ENCODE data around the gene LSM4.
A peak's percentile ranks its signal among the peaks of the same experiment; 100 is the strongest.
"Not testable (repeated sequence)": the region's sequence is repeated elsewhere in the genome, so short reads cannot be mapped to it uniquely, and the experiment has no call there.

The LSM4 gene

DNA sequence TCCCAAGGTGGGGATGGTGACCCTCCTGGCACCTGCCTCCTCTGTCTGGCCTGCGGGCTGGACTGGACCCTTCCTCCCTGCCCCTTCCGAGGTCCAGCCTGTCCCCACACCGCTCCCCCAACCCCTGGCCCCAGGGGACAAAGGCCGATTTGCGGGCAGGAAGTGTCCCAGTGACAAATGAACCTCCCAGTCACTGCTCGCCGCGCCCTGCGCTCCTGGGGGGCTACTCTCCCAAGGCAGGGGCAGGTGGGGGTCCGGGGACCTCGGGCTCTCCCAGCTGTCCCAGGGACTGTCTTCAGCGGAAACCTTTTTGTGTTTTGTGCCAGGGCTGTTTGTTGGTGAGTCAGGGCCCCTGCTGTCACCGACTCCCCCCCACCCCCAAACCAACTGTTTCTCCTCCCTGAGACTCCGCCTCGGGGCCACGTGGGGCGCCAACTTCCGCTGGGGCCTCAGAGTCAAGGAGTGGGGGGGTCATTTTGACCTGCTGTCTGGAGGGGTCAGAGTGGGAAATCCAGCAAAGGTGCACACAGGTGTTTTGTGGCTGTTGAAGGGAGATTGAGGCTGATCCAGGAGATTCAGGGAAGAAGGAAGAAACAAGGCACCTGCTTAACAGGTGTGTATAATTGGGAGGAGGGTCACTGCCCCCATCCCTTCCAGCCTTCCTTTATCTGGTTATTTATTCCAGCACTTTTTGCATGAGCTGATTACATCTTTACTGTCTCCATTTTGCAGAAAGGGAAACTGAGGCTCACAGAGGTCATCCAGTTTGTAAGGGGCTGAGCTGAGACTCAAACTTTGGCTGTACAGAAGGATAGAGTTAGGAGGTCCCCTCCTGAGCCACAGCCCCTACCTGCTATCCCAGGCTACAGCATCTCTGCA, 18.4 kb upstream of the LSM4 start:
- peak; percentile 17 for DNase-seq

DNA sequence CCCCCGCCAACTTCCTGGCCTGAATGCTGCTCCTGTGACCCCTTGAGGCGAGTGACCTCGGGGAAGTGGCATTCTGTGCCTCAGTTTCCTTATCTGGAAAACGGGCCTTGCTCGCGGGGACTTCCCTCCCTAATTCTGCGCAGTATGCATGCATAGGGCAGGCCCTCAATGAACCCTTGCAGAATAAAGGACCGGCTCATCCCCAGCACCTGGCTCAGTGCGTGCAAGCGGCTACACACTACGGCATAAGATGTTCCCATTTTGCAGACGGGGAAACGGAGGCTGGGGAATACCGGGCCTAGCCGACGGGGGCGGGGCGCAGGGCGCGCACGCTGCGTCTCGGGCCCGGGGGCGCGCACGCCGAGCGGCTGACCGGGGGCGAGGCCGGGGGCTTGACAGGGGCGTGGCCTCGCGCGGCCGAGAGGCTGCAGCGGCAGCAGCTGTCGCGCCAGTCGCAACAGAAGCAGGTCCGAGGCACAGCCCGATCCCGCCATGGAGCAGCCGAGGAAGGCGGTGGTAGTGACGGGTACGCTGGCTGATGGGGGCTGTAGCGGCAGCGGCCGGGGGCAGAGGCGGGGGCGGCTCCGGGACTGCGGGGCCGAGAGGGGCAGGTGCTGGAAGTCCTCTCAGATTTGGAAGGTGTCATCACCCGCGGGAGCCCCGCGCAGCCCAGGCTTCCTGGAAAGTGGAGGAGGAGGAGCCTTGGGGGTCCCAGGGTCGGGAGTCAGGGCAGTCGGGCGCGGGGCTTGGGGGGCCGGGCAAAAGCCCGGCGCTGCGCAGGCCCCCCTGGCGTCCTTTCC, 17.5 kb upstream of the LSM4 start, which contains the start of gene PGPEP1:
Gene PGPEP1, plus strand, starts transcription at position 409 of the 800 bp plus-strand sequence. Its CDS starts 84 bp downstream, at position 493.
- peak; percentile 61 for DNase-seq

DNA sequence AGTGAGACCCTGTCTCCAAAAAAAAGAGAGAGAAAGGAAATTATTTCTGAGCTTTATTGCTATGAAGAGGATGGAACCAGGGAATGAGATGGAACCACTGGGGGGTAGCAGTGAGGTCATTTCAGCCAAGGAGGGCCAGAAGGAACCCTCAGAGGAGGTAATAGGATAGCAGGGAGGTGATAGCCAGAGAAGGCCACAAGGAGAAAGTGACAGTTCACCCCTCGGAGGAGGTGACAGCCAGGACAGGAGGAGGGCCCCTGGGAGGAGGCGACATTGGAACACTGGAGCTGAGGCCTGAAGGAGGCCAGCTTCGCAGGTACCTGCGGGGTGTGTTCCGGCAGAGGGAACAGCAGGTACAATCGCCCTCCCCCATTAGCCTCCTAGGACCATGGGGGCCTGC, 16.8 kb upstream of the LSM4 start:
- DNase-seq, result peak; percentile 18

DNA sequence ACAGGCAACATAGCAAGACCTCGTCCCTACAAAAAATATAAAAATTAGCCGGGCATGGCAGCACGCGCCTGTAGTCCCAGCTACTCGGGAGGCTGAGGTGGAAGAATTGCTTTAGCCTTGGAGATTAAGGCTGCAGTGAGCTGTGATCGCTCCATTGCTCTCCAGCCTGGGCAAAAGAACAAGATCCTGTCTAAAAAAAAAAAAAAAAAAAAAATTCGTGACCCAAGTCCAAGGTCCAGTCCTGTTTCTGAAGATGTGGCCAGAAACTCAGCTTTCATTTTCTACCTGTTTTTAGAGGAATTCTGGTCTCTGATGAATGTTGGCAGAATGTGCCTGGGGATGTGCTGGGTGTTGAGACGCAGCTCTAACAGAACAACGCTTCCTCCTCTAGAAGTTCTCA, 15.7 kb upstream of the LSM4 start:
- no peak for DNase-seq

DNA sequence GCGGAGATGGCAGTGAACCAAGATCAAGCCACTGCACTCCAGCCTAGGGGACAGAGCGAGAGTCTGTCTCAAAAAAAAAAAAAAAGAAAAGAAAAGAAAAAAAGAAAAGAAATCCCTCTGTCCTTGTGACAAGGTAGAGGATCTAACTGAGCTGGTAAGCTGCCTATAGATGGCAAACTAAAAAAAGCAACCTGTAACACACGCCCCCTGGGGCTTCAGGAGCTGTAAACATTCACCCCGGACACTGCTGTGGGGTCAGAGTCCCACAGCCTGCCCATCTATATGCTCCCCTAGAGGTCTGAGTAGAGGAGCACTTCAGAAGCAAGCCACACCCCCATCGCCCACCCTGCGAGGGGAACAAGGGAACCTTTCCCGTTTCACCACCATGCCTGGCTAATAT, 13.2 kb upstream of the LSM4 start:
- no peak for DNase-seq

DNA sequence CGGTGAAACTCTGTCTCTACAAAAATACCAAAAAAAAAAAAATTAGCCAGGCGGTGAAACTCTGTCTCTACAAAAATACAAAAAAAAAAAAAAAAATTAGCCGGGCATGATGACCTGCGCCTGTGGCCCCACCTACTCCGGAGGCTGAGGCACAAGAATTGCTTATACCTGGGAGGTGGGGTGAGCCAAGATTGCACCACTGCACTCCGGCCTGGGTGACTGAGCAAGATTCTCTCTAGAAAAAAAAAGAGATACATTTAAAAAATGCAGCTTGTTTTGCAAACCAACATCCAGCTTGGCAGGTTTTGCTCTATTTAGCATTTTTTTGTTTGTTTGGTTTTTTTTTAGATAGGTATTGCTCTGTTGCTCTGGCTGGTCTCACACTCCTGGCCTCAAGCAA, 10.8 kb upstream of the LSM4 start:
- DNase-seq, result no peak

DNA sequence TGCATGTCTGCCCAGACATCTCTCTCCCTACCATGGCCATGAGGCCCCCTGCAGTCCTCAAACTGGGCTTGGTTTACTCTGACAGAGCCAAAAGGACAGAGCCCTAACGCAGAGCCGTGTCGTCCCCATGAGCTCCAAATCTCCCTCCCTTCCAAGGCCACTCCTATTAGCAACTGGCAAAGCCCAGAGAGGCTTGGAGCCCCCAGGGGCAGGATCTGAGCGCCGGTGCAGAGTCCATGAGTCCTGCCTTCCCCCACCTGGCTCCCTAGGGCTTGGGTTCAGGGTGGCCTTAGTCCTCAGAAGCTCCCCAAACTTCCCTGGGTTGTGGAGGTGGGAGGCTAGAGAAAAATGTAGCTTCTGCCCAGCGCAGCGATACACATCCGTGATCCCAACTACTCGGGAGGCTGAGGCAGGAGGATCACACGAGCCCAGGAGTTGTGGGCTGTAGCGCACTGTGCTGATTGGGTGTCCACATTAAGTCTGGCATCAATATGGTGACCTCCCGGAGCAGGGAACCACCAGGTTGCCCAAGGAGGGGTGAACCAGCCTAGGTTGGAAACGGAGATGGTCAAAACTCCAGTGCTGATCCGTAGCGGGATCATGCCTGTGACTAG, 10.1 kb upstream of the LSM4 start:
- DNase-seq, result no peak

DNA sequence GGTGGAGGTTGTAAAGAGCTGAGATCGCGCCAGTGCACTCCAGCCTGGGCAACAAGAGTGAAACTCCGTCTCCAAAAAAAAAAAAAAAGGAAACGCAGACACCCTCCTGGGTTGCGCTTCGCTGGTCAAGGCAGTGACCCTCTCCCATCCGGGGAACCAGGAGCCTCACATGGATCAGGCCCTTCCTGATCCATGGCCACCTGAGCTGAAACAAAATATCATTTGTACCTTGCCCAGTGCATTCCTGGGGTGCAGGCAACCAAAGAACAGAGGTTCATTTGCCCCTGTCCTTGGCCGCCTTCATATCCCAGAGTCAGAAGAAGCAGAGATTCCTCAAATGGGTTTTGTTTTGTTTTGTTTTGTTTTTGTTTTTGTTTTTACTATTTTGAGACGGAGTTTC, 8.0 kb upstream of the LSM4 start:
- no peak for DNase-seq

DNA sequence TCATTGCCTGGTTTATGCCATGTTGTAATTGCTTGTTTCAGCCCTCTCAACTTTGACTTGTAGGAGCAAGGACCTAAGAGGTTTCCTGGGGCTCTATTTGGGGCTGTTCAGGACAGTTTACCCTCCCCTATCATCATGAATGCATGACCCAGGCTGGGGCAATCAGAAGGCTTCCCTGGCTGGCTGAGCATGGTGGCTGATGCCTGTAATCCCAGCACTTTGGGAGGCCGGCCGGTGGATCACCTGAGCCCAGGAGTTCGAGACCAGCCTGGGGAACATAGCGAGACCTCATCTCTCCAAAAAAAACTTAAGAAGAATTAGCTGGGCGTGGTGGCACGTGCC, 6.1 kb upstream of the LSM4 start:
- no peak for DNase-seq

DNA sequence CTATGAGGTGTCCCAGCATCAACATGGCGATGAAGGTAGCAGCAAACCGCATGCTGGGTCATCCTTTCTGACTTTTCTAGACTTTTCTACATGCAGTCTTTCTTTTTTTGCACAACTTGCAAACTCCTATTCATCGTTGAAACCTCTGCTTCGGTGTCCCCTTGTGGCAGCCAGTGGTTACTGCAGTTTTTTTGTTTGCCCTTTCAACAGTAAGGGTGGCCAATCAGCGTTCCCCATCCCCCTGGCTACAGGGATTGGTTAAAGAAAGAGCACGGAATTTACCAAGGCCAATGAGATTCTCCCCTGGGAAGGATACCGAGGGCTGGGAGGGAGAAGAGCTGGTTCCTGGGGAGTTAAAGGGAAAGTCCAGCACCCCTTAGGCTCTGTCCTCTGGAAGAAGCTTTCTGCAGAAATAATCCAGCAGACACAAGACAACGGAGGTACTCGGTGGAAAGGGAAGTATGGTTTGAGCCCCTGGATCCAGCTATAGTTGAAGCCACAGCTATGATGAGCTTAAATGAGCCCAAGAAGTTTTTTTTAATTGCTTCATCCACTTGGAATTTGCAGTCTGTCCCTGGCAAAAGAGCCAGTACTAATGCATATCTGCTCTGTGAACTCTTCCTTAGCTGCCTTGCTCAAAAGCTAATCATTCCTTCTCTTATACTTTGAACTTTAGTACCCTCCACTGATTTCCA, 5.6 kb upstream of the LSM4 start:
- DNase-seq, result peak; percentile 97

DNA sequence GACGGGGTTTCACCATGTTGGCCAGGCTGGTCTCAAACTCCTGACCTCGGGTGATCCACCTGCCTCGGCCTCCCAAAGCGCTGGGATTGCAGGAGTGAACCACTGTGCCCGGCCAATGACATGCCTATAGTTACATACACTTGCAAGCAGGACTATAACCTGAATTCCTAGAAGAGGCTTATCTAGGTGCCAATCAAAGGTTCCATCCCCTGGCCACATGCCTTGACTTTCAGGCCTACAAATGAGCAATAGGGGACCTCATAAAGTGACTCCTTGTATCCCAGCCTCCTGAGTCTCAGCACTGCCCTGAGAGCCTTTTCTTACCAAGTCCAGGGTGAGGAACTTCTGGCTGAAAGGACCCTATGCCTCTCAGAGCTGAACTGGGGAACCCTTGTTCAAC, 3.9 kb upstream of the LSM4 start:
- no peak for DNase-seq

DNA sequence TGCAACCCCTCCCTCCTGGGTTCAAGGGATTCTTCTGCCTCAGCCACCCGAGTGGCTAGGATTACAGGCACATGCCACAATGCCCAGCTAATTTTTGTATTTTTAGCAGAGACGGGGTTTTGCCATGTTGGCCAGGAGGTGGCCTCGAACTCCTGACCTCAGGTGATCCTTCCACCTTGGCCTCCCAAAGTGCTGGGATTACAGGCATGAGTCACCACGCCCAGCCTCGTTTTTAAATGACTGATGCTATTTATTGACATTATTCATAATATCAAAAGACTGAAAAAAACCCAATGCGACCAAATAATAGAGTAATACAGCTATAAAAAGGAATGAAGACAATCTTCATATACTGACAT, 1.5 kb upstream of the LSM4 start:
- DNase-seq, result not testable (repeated sequence)

DNA sequence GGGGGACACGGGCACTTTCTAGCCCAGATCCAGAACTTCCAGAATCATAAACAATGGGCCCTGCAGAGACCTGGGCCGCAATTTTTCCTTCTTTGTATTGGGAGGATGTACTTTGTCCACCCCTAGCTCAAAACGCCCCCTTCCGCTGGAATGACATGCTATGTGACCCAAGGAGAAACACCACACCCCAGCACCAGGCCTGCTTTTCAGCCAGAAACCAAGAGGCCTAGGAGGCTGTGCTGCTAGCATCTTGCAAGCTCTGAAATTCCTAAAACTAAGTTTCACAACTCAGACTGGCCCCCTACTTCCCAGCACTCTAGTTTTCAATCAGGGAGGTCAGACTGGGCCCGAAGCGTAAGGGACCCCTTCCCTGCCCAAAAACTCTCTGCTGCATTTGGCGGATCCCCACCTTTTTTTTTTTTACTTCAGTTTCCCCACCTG, 538 bp downstream of the LSM4 start:
- peak; percentile 60 for DNase-seq

DNA sequence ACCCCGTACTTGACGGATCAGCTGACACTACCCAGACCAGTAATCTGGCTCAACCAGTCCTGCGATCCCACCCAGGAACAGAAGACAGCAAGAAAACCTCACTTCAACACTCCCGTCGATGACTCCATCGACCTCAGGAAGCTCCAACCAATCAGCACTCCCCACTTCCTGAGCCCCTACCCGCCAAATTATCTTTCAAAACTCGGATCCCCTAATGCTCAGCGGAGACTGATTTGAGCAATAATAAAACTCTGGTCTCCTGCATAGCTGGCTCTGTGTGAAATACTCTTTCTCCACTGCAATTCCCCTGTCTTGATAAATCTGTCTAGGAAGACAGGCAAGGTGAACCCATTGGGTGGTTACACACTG, 1.2 kb downstream of the LSM4 start:
- DNase-seq, result peak; percentile 41

DNA sequence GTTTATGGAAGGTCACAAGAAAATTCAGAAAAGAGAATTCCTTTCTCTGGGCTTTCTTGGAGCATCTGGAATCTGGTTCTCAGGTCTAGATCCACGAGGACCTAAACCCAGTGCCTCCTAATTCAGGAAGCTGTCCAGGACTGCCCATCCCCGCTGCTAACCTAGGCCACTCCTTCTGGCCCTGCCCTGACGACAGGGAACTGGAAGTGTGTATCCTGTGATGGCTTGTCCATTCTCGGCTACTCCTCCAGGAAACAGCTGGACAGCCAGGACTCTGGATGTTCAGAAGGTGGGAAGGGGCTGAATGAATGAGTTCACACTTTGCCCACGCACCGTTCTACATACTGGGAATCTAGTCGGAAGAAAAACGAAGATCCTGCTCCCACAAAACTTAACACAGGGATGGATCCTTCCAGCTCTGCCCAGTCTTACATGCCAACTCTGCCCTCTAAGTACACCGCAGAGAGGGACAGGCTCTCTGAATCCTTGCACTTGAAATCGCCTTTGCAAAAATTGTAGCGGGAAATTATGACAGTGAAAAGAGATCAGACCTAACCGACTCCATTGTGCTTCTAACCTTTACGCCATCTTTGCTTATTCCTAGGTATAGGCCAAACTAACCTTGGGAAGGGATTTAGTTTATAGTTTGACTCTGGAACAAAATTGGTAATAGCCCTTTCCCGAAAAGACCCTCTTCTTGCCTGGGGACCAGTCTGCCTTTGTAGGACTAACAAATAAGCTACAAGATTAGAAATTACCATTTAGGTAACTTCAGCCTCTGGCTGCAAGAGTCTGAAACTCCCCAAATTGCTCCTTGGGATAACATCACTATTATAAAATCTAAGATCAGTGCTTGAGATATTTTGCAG, 1.8 kb downstream of the LSM4 start:
- no peak for DNase-seq

DNA sequence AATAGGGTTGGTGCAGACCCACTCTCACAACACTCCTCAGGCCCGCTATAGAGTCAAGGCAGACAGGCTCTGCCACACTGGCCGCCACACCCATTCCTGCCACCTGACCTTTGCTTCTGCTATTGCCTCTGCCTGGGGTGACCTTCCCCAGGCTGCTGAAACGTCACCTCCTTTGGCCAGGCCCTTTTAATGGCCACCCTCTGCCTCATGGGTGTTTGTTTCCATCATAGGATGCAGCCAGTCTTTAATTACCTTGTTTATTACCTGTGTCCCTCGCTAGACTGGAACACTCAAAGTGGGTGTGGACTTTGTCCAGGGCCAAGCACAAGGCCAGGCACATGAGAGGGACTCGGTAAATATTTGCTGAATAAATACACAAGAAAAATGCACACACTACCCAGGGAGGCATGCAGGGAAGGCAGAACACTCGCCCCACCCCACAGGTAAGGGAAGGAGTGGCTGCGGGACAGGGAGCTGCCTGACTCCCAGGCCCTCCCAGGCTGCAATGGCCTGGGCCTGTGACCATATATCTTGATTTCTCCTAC, 3.2 kb downstream of the LSM4 start:
- DNase-seq, result no peak

DNA sequence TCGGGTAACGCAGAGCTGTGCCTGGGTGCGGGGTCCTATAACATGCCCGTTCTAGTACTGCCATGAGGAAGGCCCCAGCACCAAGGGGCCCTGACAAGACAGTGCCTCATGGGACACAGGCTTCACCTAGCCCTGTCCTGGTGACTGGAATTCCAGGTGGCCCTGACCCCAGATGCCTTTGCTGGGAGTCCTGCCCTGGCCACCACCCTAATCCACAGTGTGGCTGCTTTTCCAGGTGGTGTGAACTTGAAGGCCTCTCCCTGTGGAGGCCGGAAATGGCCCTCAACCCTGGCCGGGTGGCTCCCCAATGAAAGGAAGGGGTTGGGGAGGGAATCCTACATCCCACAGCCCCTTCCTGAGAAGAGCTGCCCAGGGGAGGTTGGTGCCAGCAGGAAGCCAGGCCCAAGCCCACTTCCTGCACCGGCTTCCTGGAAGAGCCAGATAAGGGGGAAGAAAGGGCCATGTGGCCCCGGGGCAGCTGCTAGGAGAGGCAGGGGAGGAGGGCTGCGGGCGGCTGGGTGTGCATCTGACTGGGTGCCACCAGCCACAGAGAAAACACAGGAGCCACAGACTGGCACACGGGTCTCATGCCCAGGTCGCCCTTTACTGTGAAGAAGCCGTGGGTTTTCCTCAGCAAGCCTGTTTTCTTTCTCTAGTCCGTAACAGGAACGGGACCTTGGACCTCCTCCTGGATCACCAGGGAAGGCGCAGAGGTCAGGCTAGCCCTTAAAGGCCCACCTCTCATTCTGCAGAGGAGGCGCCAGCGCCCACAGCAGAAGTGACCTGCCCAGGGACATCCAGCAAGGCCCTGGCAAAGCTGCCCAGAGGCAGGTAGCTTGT, 4.7 kb downstream of the LSM4 start:
- DNase-seq, result no peak

DNA sequence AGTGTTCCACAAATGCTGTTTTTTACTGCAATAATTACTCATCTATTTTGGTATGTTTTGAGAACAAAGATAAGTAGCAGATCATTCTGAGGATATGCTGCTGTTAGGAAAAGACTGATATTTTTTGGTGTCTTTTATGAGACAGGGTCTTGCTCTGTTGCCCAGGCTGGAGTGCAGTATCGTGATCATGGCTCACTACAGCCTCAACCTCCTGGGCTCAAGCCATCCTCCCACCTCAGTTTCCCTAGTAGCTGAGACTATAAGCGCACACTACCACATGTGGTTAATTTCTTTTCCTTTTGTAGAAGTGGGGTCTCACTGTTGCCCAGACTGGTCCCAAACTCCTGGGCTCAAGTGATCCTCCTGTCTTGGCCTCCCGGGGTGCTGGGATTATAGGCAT, 9.5 kb downstream of the LSM4 start:
- no peak for DNase-seq

DNA sequence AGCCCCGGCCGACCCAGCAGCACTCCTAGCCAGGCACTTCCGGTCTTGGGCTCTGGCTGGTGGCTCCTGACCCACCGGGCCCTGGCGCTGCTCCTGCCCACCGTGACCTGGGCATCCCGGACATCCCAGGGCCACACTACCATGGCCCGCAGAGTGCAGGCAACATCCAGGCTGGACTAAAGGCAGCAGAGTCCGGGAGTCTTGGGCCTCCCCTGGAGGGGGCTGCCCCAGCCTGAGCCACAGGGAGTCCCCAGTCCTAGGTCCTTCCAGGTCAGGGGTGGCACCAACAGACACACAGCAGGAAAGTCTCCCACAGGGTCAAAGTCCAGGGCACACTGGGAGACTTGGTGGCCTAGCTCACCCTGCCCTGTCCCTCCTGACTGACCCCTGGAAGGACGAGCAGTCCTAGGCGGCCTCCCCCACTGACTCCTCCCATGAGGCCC, 10.8 kb downstream of the LSM4 start:
- no peak for DNase-seq

DNA sequence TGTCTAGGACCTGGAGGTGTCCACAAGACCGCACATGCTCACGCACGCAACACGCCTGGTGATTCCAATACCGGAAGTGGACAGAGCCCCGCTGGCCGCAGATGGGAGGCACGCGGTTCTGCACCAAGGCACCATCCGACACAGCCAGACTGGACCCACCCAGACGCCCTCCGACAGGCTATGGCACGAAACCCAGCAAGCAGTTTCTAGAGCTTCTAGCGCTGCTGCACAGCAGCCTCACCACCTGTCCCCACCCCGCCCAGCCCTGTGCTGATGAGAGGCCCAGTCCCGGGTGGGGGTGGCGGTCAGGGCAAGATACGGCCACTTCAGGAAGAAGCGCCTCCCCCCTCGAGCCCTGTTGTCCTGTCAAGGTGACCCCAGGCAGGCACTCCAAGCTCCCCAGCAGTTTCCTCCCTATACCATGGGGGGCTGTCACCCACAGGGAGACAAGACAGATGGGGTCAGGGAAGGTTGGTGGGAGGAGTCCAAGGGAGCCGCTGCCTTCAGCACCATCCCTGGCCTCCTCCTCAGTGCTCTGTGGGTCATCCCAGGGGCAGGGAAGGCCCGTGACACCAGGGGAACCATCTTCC, 11.3 kb downstream of the LSM4 start:
- no peak for DNase-seq

Data from fibroblast of skin of abdomen (primary cell).